DLD1 (cell line): ENCODE data around the gene GAS7.

Experiments used
- in situ Hi-C: cut with HindIII; loops from 2 replicates; pipeline ENCODE4 v1.10.0; 2017; ENCODE audit warnings: low sequenced_read_pairs

The GAS7 gene

DNA sequence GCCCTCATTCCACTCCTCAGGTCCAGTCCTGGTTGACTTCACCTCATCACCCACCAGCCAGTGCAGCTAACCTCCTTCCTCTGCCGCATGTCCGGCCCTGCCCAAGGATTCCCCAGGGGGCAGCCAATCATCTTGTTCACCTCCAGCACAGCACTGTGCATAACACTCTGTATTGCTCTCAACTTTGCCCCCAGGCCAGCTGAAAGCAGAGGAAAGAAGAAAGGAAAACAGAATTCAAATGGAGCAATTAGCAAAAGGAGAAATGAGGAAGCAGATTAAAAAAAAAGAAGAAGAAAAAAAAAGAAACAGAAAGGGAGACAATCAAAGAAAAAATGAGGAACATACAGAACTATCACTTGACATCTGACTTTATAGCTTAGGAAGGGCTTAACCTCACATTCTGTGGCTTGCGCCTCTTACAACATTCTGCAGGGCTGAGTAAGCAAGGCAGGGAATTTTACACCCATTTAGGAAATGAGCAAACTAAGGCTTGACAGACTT is 26.1 kb downstream of the GAS7 start:
- in situ Hi-C loops: no loop called here

DNA sequence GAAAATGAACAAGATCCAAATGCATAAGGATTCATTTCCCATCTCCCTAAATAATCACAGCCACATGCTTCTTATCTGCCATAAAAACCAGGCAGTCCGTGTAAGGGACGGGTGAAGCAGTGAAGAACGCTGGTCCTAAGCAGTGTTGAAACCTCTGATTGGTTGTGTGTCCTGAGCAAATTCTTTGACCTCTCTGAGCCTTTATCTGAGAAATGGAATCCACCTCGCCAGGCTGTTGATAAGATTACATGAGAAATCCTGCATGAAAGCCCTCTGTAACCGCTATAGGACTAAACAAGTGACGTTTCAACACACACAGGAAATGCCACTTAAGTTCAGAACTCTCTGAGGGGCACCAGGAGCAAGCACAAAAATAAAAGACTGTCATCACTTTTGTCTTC is 26.8 kb downstream of the GAS7 start:
- in situ Hi-C loops: no loop called here

- in situ Hi-C loops: no loop called here
Observed at GRCh38 chr17:10171122-10171571, 27.3 kb downstream of the GAS7 start.

- in situ Hi-C loops: no loop called here
Observed at GRCh38 chr17:10170233-10170632, 28.2 kb downstream of the GAS7 start.

GRCh38 chr17:10169290-10169689 is 29.1 kb downstream of the GAS7 start:
- in situ Hi-C loops: no loop called here

- in situ Hi-C loops: no loop called here
Observed at GRCh38 chr17:10166176-10166935, 32.0 kb downstream of the GAS7 start.

- in situ Hi-C loops: no loop called here
Observed at GRCh38 chr17:10162096-10162495, 36.3 kb downstream of the GAS7 start.

DNA sequence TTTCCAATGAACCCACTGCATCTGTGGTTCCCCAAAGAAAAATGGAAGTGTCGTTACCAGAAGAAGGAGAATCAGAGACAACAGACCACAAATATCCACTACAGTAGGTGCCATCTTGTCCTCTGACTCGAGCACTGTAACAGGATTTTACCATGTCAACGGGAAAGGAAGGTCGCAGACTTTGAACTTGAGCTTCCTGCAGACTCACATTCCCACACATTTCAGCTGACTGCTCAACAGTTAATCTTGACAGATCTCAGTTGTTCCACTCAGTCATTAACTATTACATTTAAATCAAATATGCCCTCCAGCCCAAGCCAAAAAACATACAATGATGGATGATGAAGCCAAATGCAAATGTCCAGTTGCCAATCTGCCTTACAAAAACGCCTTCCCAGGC is 37.0 kb downstream of the GAS7 start:
- in situ Hi-C loops: no loop called here

DNA sequence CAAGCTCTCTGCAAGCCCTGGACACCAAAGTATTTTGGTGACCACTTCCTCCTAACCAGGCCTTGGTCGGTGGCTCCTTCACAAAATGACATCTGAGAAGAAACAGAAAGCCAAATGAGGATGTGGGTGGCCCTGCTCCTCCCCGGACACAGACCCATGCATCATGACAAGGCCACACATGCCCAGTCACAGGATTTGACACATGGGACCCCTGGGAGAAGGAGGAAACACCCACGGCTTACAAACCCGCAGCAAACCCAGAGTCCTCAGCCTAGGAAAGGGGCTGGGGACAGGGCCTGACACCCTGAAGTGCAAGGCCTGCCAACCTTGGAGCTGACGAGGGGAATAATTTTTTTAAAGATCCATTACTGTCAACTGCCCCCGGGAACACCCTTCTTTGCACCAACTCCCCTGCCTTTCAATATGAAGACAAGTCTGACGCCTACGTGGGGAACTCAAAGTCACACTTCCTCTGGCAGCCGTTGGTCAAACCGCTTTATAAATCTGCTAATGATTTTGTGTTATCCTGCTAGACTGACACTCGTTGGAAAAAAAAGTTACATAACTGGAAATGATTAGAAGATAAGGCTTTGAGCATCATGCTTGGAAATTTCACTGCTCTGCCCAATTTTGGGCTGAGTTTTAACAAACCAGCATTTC is 41.3 kb downstream of the GAS7 start:
- in situ Hi-C loops: no loop called here

DNA sequence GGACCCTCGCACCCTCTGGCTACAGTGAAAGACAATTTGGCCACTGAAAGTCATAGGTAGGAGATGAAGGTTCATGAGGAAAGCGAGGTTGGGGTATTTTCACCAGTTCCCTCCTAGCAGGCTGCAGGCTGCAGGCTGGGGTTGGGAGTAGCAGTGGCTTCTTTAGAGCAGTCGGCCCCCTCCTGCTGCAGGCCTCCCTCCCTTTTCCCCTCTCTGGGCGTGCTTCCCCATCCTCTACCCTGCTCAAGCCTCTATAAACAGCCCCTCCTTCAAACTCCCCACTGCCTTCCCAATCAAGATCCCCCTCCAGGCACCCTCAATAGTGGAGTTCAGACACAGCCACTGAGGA is 41.8 kb downstream of the GAS7 start:
- in situ Hi-C loops: no loop called here

- in situ Hi-C loops: no loop called here
Observed at GRCh38 chr17:10156077-10156435, 42.4 kb downstream of the GAS7 start.

DNA sequence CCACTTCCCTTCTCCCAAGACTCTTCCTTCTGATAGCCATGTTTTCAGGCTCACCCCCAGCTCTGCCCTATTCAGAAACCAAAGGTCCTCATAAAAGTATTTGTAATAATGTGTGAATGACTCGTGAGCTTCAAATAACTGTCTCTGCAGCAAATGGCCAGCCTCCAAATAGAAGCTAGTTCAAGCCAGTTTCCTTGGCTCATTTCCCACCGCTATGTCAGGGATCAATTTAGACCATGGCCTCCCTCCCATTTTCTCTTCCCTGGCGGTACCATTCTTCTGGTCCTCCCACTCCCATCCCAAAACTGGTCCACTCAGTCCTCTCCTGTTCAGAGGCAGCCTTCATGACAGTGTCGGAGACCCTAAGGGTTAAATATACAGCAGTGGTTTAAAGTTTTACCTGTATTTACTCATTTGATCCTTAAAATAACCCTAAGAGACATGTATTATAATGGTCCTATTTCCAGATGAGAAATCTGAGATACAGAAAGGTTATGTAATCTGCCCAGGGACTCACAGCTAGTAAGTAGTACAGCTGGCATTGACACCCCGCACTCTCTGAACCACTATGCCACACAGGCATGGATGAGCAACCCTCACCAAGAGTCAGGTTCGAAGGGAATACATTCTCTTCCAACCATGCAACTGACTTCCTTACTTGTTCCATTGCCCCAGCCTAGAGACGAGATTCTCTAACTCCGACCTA is 42.9 kb downstream of the GAS7 start:
- in situ Hi-C loops: no loop called here

DNA sequence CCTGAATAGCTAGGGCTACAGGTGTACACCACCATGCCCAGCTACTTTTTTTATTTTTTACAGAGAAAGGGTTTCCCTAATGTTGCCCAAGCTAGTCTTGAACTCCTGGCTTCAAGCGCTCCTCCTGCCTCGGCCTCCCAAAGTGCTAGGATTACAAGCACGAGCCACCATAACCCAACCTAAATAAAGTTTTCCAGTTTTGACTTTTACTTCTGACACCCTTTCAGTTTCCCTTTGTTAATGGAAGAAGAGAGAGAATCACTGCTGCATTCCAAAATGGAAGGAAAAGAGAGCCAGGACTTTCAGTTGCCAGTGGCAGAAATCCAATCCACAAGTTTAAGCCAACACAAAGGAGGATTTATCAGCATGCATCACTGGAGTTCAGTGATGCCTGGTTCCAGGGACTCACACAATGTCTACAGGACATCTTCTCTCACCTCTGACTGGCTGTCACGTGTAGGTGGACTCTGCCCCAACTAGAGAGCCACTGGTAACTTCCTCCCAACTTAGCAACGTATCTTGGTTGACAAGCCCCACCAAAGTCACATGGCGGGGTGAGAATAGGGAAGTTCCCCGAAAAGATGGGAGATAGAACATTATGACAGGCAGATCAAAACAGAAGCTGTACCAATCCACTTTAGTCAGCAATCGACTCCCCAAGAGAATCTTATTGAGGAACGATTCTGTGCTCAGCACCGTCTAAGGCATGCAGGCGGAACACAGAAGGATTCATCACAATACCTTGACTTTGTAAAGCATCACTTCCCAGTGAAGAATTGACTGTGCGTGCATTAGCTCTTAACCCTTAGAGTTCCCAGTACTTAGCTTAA is 46.5 kb downstream of the GAS7 start:
- in situ Hi-C loops: no loop called here

- in situ Hi-C loops: no loop called here
Observed at GRCh38 chr17:10149573-10150399, 48.6 kb downstream of the GAS7 start.

- in situ Hi-C loops: no loop called here
Observed at GRCh38 chr17:10147761-10148415, 50.5 kb downstream of the GAS7 start.

GRCh38 chr17:10147040-10147439 is 51.4 kb downstream of the GAS7 start:
- in situ Hi-C loops: no loop called here

DNA sequence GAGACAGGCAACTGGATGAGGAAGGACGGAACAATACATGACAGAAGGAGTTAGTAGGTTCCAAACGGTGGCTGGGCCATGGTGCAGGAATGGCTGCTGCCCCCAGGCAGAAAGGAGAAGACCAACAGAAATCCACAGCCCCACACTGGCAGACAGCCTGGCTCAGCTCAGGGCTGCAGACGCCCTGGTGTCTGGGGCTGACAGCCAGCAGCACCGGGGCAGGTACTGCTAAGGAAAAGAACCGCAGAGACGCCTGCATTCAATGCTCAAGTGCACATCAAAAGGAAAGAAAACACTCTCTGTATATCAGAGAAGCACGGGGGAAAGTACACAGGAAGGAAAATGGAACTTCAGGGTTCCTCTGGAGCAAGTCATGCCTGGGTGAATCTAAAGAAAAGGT is 53.4 kb downstream of the GAS7 start:
- in situ Hi-C loops: no loop called here

GRCh38 chr17:10144456-10144855 is 54.0 kb downstream of the GAS7 start:
- in situ Hi-C loops: no loop called here

DNA sequence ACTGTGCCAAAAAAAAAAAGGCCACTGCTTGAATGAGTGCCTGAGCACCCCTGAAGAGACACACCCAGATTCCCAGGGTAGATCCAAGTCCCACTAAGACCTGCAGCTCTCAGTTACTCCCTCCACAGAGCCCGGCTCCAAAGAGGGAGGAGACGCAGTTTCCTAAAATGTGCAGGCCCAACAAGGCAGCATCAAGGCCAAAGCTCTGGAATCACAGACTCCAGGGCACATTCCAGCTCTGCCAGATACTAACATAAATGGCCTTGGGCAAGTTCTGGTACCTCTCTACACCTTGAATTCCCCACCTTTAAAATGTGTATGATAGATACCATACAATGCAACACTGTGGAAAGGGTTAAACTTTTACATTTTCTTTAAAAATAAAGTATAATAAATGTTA is 57.0 kb downstream of the GAS7 start:
- in situ Hi-C loops: no loop called here

DNA sequence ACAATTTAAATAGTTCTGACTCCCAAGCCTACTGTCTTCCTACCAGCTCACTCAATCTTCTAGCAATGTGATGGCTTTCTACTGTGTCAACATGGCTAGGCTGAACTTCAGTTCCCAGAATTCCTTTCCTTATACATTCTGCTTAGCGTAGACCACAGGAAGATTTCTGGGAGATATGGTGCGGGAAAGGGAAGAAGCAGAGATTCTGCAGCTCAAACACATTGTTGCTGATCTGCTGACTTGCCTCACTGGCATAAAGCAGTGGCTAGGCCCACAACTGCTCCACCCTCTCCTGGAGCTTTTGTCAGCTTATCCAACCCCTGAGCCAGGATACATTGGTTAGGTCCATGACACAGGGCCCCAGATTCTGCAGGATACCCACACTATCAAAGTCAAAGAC is 58.8 kb downstream of the GAS7 start:
- in situ Hi-C loops: no loop called here
